ENCODE results near the gene MS4A14. TPM values are rescaled to one million over a fixed set of nuclear protein-coding genes. Genes with fewer than 3 reads are reported as not detected.

Gene MS4A14
- not detected in 5 replicates for total RNA-seq (2022; extraction: Qiagen RNA extraction)

GRCh38 chr11:60396382-60396781 lies at the start of gene MS4A14:
MS4A14 (plus strand) TSS chr11:60396459; CDS start chr11:60396579, 120 bp downstream.

GRCh38 chr11:60378354-60378753 lies 17.9 kb upstream of the MS4A14 start, which contains the start of gene MS4A7:
MS4A7 (plus strand) TSS chr11:60378532; CDS start chr11:60383142, 4,610 bp downstream.

GRCh38 chr11:60429272-60429671 lies 33.0 kb downstream of the MS4A14 start, which contains the start of gene MS4A5:
MS4A5 (plus strand) TSS chr11:60429572; CDS start chr11:60429675, 103 bp downstream.

GRCh38 chr11:60455531-60456042 lies 59.3 kb downstream of the MS4A14 start, which contains the start of gene MS4A1:
MS4A1 (plus strand) TSS chr11:60455847; CDS start chr11:60462375, 6,528 bp downstream.

Other genes starting within 250 kb of the MS4A14 start
- not detected in 5 replicates for gene MS4A6A, start 213.4 kb upstream of the MS4A14 start, total RNA-seq (2022; extraction: Qiagen RNA extraction)
- gene MS4A4E, start 153.3 kb upstream of the MS4A14 start, total RNA-seq (2022; extraction: Qiagen RNA extraction) = not detected in 5 replicates
- not detected in 5 replicates for gene MS4A4A, start 115.8 kb upstream of the MS4A14 start, total RNA-seq (2022; extraction: Qiagen RNA extraction)
- not detected in 5 replicates for gene MS4A6E, start 69.2 kb upstream of the MS4A14 start, total RNA-seq (2022; extraction: Qiagen RNA extraction)
- not detected in 5 replicates for gene MS4A7, start 17.9 kb upstream of the MS4A14 start, total RNA-seq (2022; extraction: Qiagen RNA extraction)
- not detected in 5 replicates for gene MS4A5, start 33.1 kb downstream of the MS4A14 start, total RNA-seq (2022; extraction: Qiagen RNA extraction)
- not detected in 5 replicates for gene MS4A1, start 59.4 kb downstream of the MS4A14 start, total RNA-seq (2022; extraction: Qiagen RNA extraction)
- gene MS4A12, start 96.3 kb downstream of the MS4A14 start, total RNA-seq (2022; extraction: Qiagen RNA extraction) = not detected in 5 replicates
- not detected in 5 replicates for gene MS4A13, start 118.9 kb downstream of the MS4A14 start, total RNA-seq (2022; extraction: Qiagen RNA extraction)